PC-3 (cell line): ENCODE measurements around the gene AADAC. TPM values are rescaled to one million over a fixed set of nuclear protein-coding genes. Genes with fewer than 3 reads are reported as not detected.
A peak's percentile ranks its signal among the peaks of the same experiment; 100 is the strongest.
"Not testable (repeated sequence)": the region's sequence is repeated elsewhere in the genome, so short reads cannot be mapped to it uniquely, and the experiment has no call there.

Experiments used
- ATAC-seq: fragments of 200-7000 bp; cut with Tn5 transposase; 2 replicates; pipeline ENCODE4 v1.9.1; 2020; ENCODE audit warnings: mild to moderate bottlenecking, moderate library complexity
- BruUV-seq: library from RNA; stranded (reverse); fragments of 400-500 nt; replicated peaks from 2 replicates; lab custom pipeline; 2021; lab: Mats Ljungman, UMichigan
- CTCF ChIA-PET: fragments of 300-600 bp; sonication (Branson Sonifier 250); formaldehyde crosslinking; loops from one replicate; lab custom pipeline; 2022; ENCODE audit warnings: antibody characterized with exemption; lab: Charles Lee
- POLR2A ChIA-PET: fragments of 300-600 bp; sonication (Branson Sonifier 250); formaldehyde crosslinking; loops from one replicate; lab custom pipeline; 2022; ENCODE audit warnings: antibody characterized with exemption; ENCODE audit not compliant: unreplicated experiment; lab: Charles Lee
- DNase-seq: peaks from one replicate; pipeline ENCODE4 v3.0.0-alpha.2; 2015
- H2AFZ ChIP-seq: fragments of 300-600 bp; sonication (generic); 2 replicates; pipeline ENCODE4 v1.6.0; 2016; ENCODE audit warnings: antibody characterized with exemption, low read length
- H3F3A ChIP-seq: fragments of 300-600 bp; sonication (generic); one replicate; pipeline ENCODE4 v1.6.0; 2017; ENCODE audit warnings: antibody characterized with exemption, low read length, control low read depth, mild to moderate bottlenecking; ENCODE audit not compliant: unreplicated experiment
- H3K27ac ChIP-seq: fragments of 300-600 bp; sonication (generic); 2 replicates; pipeline ENCODE4 v1.5.1; 2016; ENCODE audit warnings: mild to moderate bottlenecking, low read length
- H3K27me3 ChIP-seq: fragments of 300-600 bp; sonication (generic); 2 replicates; pipeline ENCODE4 v1.6.1; 2016; ENCODE audit warnings: low read length, mixed read lengths
- H3K36me3 ChIP-seq: fragments of 300-600 bp; sonication (generic); 2 replicates; pipeline ENCODE4 v1.6.1; 2016; ENCODE audit warnings: low read depth, mixed run types, low read length, mixed read lengths
- H3K4me1 ChIP-seq: fragments of 300-600 bp; sonication (generic); 2 replicates; pipeline ENCODE4 v1.5.1; 2016; ENCODE audit warnings: low read length; ENCODE audit not compliant: insufficient read depth
- H3K4me2 ChIP-seq: fragments of 300-600 bp; sonication (generic); 2 replicates; pipeline ENCODE4 v1.6.0; 2016; ENCODE audit warnings: low read length
- H3K4me3 ChIP-seq: fragments of 300-600 bp; sonication (generic); 2 replicates; pipeline ENCODE4 v1.5.1; 2016; ENCODE audit warnings: mild to moderate bottlenecking, low read length, mixed read lengths
- H3K79me2 ChIP-seq: fragments of 300-600 bp; sonication (generic); 2 replicates; pipeline ENCODE4 v1.6.1; 2017; ENCODE audit warnings: low read length, mixed read lengths
- H3K9ac ChIP-seq: fragments of 300-600 bp; sonication (generic); 2 replicates; pipeline ENCODE4 v1.6.0; 2016; ENCODE audit warnings: mild to moderate bottlenecking, low read length
- H3K9me2 ChIP-seq: fragments of 300-600 bp; sonication (generic); replicated peaks from 2 replicates; pipeline ENCODE4 v1.6.1; 2016; ENCODE audit warnings: mixed run types, low read length, mixed read lengths
- H3K9me3 ChIP-seq: fragments of 300-600 bp; sonication (generic); 2 replicates; pipeline ENCODE4 v1.6.1; 2016; ENCODE audit warnings: low read length, mixed read lengths
- H4K20me1 ChIP-seq: fragments of 300-600 bp; sonication (generic); 2 replicates; pipeline ENCODE4 v1.6.1; 2016; ENCODE audit warnings: low read length, mixed read lengths
- CTCF ChIP-seq: fragments of 300-600 bp; sonication (generic); conservative IDR thresholded peaks from 2 replicates; pipeline ENCODE4 v1.5.1; 2017; ENCODE audit warnings: antibody characterized with exemption, low read depth, mild to moderate bottlenecking, low read length
- EZH2 ChIP-seq: fragments of 300-600 bp; sonication (generic); IDR thresholded peaks from one replicate; pipeline ENCODE4 v1.6.1; 2017; ENCODE audit warnings: antibody characterized with exemption, mild to moderate bottlenecking, low read length; ENCODE audit not compliant: unreplicated experiment
- EZH2phosphoT487 ChIP-seq: fragments of 300-600 bp; sonication (generic); IDR thresholded peaks from 2 replicates; pipeline ENCODE4 v1.6.1; 2018; ENCODE audit warnings: mild to moderate bottlenecking, antibody characterized with exemption, low read length, borderline replicate concordance
- intact Hi-C: fragments of 100-400 bp; cut with micrococcal nuclease; formaldehyde crosslinking; loops from 2 replicates; pipeline ENCODE4 v1.9.0; 2023
- total RNA-seq: library from RNA; depleted of rRNA; stranded (reverse); fragments of >200 nt; gene quantifications from 2 replicates; pipeline ENCODE4 v1.2.3, GENCODE V29; 2014

Gene AADAC
- total RNA-seq, 1 experiment from 2014 or later = 0.18 TPM

GRCh38 chr3:151789853-151790463 is 24.0 kb upstream of the AADAC start:
- Histone ChIP-seq H3K9me2 (no peaks in the 10 kb centered on the region), H2AFZ (peak overlapping the region; percentile 67), H3K9ac (no peak overlapping the region), H3F3A (no peaks in the 10 kb centered on the region), H3K4me2 (peak overlapping the region; percentile 41), H3K4me3 (no peak overlapping the region), H3K36me3 (no peaks in the 10 kb centered on the region), H4K20me1 (no peaks in the 10 kb centered on the region), H3K79me2 (no peaks in the 10 kb centered on the region), H3K27me3 (no peaks in the 10 kb centered on the region), H3K27ac (peak overlapping the region; percentile 43), H3K4me1 (peaks cover 50% of the 10 kb centered on the region), H3K9me3 (no peaks in the 10 kb centered on the region)
- POLR2A ChIA-PET = no interaction called here
- DNase-seq (peak; percentile 55), ATAC-seq (0 out of 2 replicates have a peak, but pooled peaks have one; percentile 9)
- intact Hi-C loops = no loop called here
- CTCF ChIA-PET = no interaction called here
- no TSS peak for BruUV-seq
- TF ChIP-seq CTCF = no peak
- no peak for TF ChIP-seq EZH2phosphoT487
- TF ChIP-seq EZH2 = no peak

DNA sequence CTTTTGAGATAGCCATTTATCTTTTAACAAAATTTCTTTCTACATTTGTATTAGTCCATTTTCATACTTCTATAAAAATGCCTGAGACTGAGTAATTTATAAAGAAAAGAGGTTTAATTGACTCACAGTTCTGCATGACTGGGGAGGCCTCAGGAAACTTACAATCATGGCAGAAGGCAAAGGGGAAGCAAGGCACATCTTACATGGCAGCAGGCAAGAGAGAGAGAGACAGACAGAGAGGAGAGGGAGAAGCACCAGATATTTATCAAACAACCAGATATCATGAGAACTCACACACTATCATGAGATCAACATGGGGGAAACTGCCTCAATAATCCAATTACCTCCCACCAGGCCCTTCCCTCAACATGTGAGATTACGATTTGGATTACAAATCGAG is 23.2 kb upstream of the AADAC start:
- H3K79me2 ChIP-seq, H3K4me2 ChIP-seq, intact Hi-C loops, CTCF ChIA-PET, DNase-seq, BruUV-seq, POLR2A ChIA-PET, H3F3A ChIP-seq, H3K9ac ChIP-seq, H3K36me3 ChIP-seq, H3K9me3 ChIP-seq, H3K27me3 ChIP-seq, ATAC-seq, H3K27ac ChIP-seq, H3K9me2 ChIP-seq, H3K4me3 ChIP-seq, H2AFZ ChIP-seq, H4K20me1 ChIP-seq: not testable (repeated sequence)
- H3K4me1 ChIP-seq = peaks cover 58% of the 10 kb centered on the region

DNA sequence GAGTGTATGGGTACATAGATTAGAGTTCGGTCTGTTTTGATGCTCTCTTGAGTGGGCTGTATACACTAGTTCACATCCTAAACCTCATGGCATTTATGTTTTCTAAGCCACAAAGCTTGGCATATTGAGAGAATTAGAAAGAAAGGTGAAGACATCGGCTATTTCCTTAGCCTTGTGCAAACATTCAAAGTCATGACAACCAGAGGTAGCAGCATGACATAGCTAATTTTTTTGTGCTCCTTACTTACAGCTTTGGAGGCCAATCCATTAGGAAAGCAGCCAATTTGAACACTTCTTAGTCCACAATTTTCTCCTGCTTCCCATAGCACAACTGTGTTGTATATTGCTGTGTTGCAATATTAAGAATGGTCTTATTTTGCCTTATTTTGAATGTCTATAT is 21.5 kb upstream of the AADAC start:
- Histone ChIP-seq H3K9me3 (no peaks in the 10 kb centered on the region), H3K79me2 (no peaks in the 10 kb centered on the region), H3K4me1 (peaks cover 58% of the 10 kb centered on the region), H3K27ac (peak overlapping the region; percentile 73), H3K9me2 (no peaks in the 10 kb centered on the region), H3K4me3 (no peak overlapping the region), H3K27me3 (no peaks in the 10 kb centered on the region), H4K20me1 (no peaks in the 10 kb centered on the region), H3K9ac (no peak overlapping the region; the same call in 1 of the 2 replicates), H3K4me2 (0 out of 2 replicates have a peak overlapping the region, but pooled peaks have one; percentile 46), H2AFZ (peak overlapping the region; percentile 46), H3F3A (no peaks in the 10 kb centered on the region), H3K36me3 (no peaks in the 10 kb centered on the region)
- POLR2A ChIA-PET = no interaction called here
- TF ChIP-seq EZH2phosphoT487 = no peak
- TF ChIP-seq EZH2 = no peak
- intact Hi-C loops = no loop called here
- BruUV-seq = no TSS peak
- ATAC-seq = no peak
- DNase-seq = peak; percentile 16
- CTCF ChIA-PET = no interaction called here
